HG02678 (cell line): Measurements from ENCODE around the gene TUBA1C.
"Not testable (repeated sequence)": the region's sequence is repeated elsewhere in the genome, so short reads cannot be mapped to it uniquely, and the experiment has no call there.

Experiments
- ATAC-seq: cut with Tn5 transposase; IDR thresholded peaks from one replicate; pipeline ENCODE4 v1.9.1; 2021; ENCODE audit warnings: mild to moderate bottlenecking, moderate library complexity; ENCODE audit not compliant: unreplicated experiment

TUBA1C gene

GRCh38 chr12:49305762-49306510 is 41.1 kb downstream of the TUBA1C start:
- no peak for ATAC-seq

- ATAC-seq = no peak
Measured at GRCh38 chr12:49309386-49309785, 44.5 kb downstream of the TUBA1C start.

GRCh38 chr12:49310451-49311000 is 45.6 kb downstream of the TUBA1C start:
- ATAC-seq = not testable (repeated sequence)

DNA sequence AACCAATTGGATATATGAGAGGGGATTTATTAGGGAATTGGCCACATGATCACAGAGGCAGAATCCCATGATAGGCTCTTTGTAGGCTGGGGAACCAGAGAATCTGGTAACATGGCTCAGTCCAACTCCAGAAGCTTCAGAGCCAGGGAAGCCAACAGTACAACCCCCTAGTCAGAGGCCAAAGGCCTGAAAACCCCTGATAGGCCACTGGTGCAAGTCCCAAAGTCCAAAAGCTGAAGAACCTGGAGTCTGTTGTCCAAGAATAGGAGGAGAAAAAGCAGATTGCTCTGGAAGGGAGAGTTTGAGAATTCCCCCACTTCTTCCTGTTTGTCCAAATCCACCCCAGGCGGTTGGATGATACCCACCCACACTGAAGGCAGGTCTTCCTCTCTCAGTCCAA is 49.9 kb downstream of the TUBA1C start:
- no peak for ATAC-seq

DNA sequence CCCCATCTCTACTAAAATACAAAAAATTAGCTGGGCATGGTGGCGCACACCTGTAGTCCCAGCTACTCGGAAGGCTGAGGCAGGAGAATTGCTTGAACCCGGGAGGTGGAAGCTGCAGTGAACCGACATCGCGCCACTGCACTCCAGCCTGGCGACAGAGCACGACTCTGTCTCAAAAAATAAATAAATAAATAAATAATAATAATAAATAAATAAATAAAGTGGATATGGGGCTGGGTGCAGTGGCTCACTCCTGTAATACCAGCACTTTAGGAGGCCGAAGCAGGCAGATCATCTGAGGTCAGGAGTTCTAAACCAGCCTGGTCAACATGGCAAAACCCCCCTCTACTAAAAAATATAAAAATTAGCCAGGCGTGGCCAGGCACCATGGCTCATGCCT is 52.2 kb downstream of the TUBA1C start:
- not testable (repeated sequence) for ATAC-seq

DNA sequence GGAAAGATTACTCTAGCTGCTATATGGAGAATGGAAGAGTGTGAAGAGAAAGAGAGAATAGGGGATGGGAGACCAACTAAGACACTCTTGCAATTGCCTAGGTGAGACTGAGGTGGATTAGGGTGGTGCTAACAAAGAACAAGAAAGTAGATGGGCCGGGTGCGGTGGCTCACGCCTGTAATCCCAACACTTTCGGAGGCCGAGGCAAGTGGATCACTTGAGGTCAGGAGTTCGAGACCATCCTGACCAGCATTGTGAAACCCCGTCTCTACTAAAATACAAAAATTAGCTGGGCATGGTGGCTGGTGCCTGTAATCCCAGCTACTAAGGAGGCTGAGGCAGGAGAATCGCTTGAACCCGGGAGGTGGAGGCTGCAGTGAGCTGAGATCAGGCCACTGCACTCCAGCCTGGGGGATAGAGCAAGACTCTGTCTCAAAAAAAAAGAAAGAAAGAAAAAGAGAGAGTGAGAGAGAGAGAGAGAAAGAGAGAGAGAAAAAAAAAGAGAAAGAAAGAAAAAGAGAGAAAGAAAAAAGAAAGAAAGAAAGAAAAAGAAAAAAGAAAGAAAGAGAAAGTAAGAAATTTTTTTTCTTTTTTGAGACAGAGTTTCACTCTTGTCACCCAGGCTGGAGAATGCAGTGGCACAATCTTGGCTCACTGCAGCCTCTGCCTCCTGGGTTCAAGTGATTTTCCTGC is 55.7 kb downstream of the TUBA1C start:
- ATAC-seq = not testable (repeated sequence)

DNA sequence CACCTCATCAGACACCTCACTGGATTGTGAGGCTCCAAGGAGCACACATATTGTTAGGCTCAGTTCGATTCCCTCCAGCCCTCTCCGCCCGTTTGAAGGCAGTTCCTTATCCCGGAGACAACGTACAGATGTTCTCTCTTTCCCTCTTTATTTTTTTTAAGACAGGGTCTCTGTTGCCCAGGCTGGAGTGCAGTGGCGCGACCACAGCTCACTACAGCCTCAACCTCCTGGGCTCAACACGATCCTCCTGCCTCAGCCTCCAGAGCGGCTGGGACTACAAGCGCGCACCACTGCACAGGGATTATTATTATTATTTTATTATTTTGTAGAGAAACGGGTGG is 57.5 kb downstream of the TUBA1C start:
- ATAC-seq = no peak

DNA sequence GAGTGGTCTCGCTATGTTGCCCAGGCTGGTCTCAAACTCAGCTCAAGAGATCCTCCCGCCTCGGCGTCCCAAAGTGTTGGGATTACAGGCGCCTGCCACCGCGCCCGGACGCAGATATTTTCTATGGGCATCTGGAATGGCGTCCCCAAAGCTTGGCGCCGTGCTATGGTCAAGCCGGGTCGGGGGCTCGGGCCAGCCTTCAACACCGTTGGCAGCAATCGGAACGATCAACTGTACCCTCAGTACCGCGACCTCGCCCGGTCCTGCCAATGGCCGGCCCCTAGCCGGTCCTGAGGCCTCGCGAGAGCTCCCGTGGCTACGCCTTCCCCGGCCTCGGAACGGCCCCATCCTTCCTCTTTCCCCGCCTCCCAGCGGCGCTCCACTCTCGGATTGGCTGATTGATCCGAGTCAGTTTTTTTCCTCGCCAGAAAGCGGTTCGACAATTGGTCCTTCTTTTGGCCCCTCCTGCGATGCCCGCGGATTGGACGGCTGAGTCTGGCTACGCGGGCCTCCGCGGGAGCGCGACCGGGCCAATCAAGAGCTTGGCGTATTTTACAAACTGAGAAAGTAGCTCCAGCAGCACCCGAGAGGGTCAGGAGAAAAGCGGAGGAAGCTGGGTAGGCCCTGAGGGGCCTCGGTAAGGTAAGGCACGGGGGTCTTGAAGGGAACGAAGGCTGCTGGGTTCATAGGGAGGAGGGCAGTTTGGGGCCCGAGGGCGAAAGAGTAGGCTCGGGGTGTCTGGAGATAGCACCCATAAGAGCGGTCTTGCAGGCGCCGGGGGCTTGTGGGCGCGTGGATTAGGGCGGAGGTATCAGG is 58.0 kb downstream of the TUBA1C start, which contains the start of gene TROAP:
TROAP (plus strand) TSS at position 548 of the 816 bp plus-strand sequence. CDS start 354 bp downstream, outside the sequence.
- ATAC-seq = peak; percentile 98

DNA sequence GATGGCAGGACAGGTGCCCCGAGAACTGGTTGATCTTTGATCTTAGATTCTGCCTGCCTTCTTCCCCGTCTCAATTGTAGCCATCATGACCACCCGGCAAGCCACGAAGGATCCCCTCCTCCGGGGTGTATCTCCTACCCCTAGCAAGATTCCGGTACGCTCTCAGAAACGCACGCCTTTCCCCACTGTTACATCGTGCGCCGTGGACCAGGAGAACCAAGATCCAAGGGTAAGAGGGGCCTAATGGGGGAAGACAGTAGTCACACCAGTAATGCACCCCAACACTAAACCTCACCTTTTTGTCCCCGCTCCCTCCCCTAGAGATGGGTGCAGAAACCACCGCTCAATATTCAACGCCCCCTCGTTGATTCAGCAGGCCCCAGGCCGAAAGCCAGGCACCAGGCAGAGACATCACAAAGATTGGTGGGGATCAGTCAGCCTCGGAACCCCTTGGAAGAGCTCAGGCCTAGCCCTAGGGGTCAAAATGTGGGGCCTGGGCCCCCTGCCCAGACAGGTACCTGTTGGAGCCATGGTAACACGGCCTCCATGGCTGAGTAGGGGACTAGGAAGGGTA is 58.7 kb downstream of the TUBA1C start:
- ATAC-seq = no peak
